Panc1 (cell line): ENCODE measurements around the gene HACL1. TPM values are rescaled to one million over a fixed set of nuclear protein-coding genes. Genes with fewer than 3 reads are reported as not detected.

Experiments
- ATAC-seq: fragments of 200-7000 bp; cut with Tn5 transposase; 2 replicates; pipeline ENCODE4 v1.9.1; 2020; ENCODE audit warnings: mild to moderate bottlenecking, moderate library complexity
- BruUV-seq: library from RNA; stranded (reverse); fragments of 400-500 nt; replicated peaks from 2 replicates; lab custom pipeline; 2021; lab: Mats Ljungman, UMichigan
- CTCF ChIA-PET: fragments of 300-600 bp; sonication (Branson Sonifier 250); formaldehyde crosslinking; loops from one replicate; lab custom pipeline; 2022; ENCODE audit warnings: antibody characterized with exemption; lab: Charles Lee
- POLR2A ChIA-PET: fragments of 300-600 bp; sonication (Branson Sonifier 250); formaldehyde crosslinking; loops from one replicate; lab custom pipeline; 2022; ENCODE audit warnings: antibody characterized with exemption; lab: Charles Lee
- DNase-seq: peaks from one replicate; pipeline ENCODE4 v3.0.0-alpha.2; 2010; ENCODE audit warnings: low read depth, low spot score
- H3K27ac ChIP-seq: 2 replicates; pipeline ENCODE4 v1.5.1; 2011; ENCODE audit warnings: mild to moderate bottlenecking, low read length, inconsistent platforms
- H3K27me3 ChIP-seq: fragments of 200-500 bp; sonication (Bioruptor generic); 2 replicates; pipeline ENCODE4 v1.6.0; 2014; ENCODE audit warnings: low read length, inconsistent platforms; ENCODE audit not compliant: control insufficient read depth, insufficient read depth
- H3K36me3 ChIP-seq: fragments of 200-500 bp; sonication (Bioruptor generic); 2 replicates; pipeline ENCODE4 v1.5.1; 2014; ENCODE audit warnings: inconsistent platforms, mild to moderate bottlenecking, low read length, moderate library complexity; ENCODE audit not compliant: control insufficient read depth, insufficient read depth
- H3K4me1 ChIP-seq: 2 replicates; pipeline ENCODE4 v1.5.1; 2011; ENCODE audit warnings: inconsistent platforms, mild to moderate bottlenecking, low read length, moderate library complexity; ENCODE audit not compliant: control insufficient read depth, insufficient read depth
- H3K4me3 ChIP-seq, 2 experiments: 2 replicates each; pipeline ENCODE4 v1.5.1; 2011 to 2012; ENCODE audit warnings: low read depth in 2 of 2, low read length in 2 of 2, mild to moderate bottlenecking in 2 of 2, inconsistent platforms in 1 of 2, moderate library complexity in 1 of 2
- H3K9me3 ChIP-seq: fragments of 200-500 bp; sonication (Bioruptor generic); 2 replicates; pipeline ENCODE4 v1.5.1; 2014; ENCODE audit warnings: low read depth, mild to moderate bottlenecking, inconsistent platforms, low read length, moderate library complexity; ENCODE audit not compliant: control insufficient read depth, insufficient read depth
- POLR2AphosphoS5 ChIP-seq: IDR thresholded peaks from 2 replicates; pipeline ENCODE4 v1.6.1; 2012; ENCODE audit warnings: mild to moderate bottlenecking, low read depth, low read length, moderate library complexity
- SIN3A ChIP-seq: IDR thresholded peaks from 2 replicates; pipeline ENCODE4 v1.6.1; 2012; ENCODE audit warnings: low read depth, mild to moderate bottlenecking, low read length, moderate library complexity, borderline replicate concordance; ENCODE audit not compliant: insufficient read depth
- TCF7L2 ChIP-seq: IDR thresholded peaks from 2 replicates; pipeline ENCODE4 v1.6.1; 2011; ENCODE audit warnings: mild to moderate bottlenecking, low read depth, low read length, inconsistent platforms
- in situ Hi-C: cut with HindIII; loops from 2 replicates; pipeline ENCODE4 v1.10.0; 2016; ENCODE audit warnings: low sequenced_read_pairs, low pct_unique_long_range_greater_than_20kb
- intact Hi-C: fragments of 100-400 bp; cut with micrococcal nuclease; formaldehyde crosslinking; loops from one replicate; pipeline ENCODE4 v1.10.0; 2022; ENCODE audit not compliant: unreplicated experiment
- total RNA-seq: library from RNA; stranded (reverse); gene quantifications from one replicate; pipeline ENCODE4 v1.2.1, GENCODE V29; 2021; ENCODE audit not compliant: unreplicated experiment
- TF ChIP-seq, protein P1 (sequence below), 2 experiments: IDR thresholded peaks; 2 replicates each; pipeline ENCODE4 v1.6.1; 2011 to 2012; ENCODE audit warnings: low read depth in 2 of 2, control low read depth in 1 of 2, low read length in 1 of 2, mild to moderate bottlenecking in 1 of 2, moderate library complexity in 1 of 2; ENCODE audit not compliant: insufficient read depth in 1 of 2
- TF ChIP-seq, protein P2 (sequence below): fragments of 450-650 bp; IDR thresholded peaks from 2 replicates; pipeline ENCODE4 v1.5.1; 2017; ENCODE audit warnings: mild to moderate bottlenecking

Gene HACL1
- total RNA-seq, 1 experiment from 2014 or later, result 26.8 TPM

DNA sequence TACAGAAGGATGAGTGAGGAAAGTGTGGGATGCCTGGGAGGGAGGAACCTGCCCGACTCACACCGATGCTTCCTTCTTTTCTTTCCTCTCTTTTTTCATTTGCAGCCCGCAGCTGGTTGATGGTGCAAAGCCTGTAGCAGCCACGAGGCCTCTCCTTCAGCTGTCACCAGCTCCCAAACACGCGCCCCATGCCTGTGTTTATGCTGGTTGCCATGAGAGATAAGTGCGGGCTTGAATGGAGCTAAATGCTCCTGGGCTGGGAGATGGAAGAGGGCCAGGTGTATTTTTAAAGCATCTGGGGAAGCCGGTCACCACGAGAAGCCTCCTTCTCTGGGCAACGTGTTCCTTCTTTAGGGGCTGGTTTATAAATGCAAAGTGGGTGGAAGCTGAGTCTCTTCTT lies 89.2 kb downstream of the HACL1 start:
- no peaks in the 10 kb centered on the region for H3K9me3 ChIP-seq
- intact Hi-C loops (no loop called here), in situ Hi-C loops (no loop called here)
- no peak for ATAC-seq
- no peaks in the 10 kb centered on the region for H3K4me1 ChIP-seq
- TF ChIP-seq TCF7L2, result no peak
- no peak for TF ChIP-seq SIN3A
- no peak for TF ChIP-seq POLR2AphosphoS5
- TF ChIP-seq, protein P1, sequence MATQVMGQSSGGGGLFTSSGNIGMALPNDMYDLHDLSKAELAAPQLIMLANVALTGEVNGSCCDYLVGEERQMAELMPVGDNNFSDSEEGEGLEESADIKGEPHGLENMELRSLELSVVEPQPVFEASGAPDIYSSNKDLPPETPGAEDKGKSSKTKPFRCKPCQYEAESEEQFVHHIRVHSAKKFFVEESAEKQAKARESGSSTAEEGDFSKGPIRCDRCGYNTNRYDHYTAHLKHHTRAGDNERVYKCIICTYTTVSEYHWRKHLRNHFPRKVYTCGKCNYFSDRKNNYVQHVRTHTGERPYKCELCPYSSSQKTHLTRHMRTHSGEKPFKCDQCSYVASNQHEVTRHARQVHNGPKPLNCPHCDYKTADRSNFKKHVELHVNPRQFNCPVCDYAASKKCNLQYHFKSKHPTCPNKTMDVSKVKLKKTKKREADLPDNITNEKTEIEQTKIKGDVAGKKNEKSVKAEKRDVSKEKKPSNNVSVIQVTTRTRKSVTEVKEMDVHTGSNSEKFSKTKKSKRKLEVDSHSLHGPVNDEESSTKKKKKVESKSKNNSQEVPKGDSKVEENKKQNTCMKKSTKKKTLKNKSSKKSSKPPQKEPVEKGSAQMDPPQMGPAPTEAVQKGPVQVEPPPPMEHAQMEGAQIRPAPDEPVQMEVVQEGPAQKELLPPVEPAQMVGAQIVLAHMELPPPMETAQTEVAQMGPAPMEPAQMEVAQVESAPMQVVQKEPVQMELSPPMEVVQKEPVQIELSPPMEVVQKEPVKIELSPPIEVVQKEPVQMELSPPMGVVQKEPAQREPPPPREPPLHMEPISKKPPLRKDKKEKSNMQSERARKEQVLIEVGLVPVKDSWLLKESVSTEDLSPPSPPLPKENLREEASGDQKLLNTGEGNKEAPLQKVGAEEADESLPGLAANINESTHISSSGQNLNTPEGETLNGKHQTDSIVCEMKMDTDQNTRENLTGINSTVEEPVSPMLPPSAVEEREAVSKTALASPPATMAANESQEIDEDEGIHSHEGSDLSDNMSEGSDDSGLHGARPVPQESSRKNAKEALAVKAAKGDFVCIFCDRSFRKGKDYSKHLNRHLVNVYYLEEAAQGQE (IDR thresholded peaks at IDR 0.05; ENCODE audit: insufficient read depth in 1 of 2, low read depth in 2 of 2, low read length in 1 of 2), result no peak
- TF ChIP-seq, protein P2, sequence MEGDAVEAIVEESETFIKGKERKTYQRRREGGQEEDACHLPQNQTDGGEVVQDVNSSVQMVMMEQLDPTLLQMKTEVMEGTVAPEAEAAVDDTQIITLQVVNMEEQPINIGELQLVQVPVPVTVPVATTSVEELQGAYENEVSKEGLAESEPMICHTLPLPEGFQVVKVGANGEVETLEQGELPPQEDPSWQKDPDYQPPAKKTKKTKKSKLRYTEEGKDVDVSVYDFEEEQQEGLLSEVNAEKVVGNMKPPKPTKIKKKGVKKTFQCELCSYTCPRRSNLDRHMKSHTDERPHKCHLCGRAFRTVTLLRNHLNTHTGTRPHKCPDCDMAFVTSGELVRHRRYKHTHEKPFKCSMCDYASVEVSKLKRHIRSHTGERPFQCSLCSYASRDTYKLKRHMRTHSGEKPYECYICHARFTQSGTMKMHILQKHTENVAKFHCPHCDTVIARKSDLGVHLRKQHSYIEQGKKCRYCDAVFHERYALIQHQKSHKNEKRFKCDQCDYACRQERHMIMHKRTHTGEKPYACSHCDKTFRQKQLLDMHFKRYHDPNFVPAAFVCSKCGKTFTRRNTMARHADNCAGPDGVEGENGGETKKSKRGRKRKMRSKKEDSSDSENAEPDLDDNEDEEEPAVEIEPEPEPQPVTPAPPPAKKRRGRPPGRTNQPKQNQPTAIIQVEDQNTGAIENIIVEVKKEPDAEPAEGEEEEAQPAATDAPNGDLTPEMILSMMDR, result no peak
- H3K27me3 ChIP-seq, result no peaks in the 10 kb centered on the region
- POLR2A ChIA-PET, result no interaction called here
- no peak for DNase-seq
- no peaks in the 10 kb centered on the region for H3K36me3 ChIP-seq
- H3K4me3 ChIP-seq, result no peak overlapping the region
- CTCF ChIA-PET, result no interaction called here
- BruUV-seq, result no TSS peak
- H3K27ac ChIP-seq, result no peak overlapping the region

DNA sequence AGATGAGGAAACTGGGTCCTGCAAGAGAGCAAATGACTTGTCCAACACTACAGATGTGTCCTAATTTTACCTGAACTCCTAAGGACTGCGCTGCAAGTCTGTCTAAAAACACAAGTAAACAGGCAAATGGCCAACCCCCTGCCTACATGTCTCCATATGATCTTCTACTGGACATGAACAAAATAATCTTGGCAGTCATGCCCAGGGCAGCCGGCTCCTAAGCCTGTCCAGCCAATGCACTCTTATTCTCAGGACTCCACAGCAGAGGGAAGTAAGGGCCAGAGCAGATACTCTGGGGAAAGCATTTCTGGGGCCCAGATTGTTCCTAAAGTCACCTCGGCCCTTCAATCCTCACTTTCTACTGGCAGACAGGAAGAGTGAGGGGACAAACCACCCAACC lies 90.2 kb downstream of the HACL1 start:
- intact Hi-C loops, result no loop called here
- ChIA-PET CTCF (no interaction called here), POLR2A (no interaction called here)
- H3K36me3 ChIP-seq, result no peaks in the 10 kb centered on the region
- DNase-seq (no peak), ATAC-seq (no peak)
- H3K27me3 ChIP-seq, result no peaks in the 10 kb centered on the region
- in situ Hi-C loops, result no loop called here
- BruUV-seq, result no TSS peak
- no peaks in the 10 kb centered on the region for H3K4me1 ChIP-seq
- no peaks in the 10 kb centered on the region for H3K9me3 ChIP-seq
- TF ChIP-seq, protein P2, result no peak
- TF ChIP-seq POLR2AphosphoS5 (no peak), SIN3A (no peak), TCF7L2 (no peak)
- TF ChIP-seq, protein P1 (IDR thresholded peaks at IDR 0.05; ENCODE audit: insufficient read depth in 1 of 2, low read depth in 2 of 2, low read length in 1 of 2), result no peak
- H3K4me3 ChIP-seq, result no peak overlapping the region
- H3K27ac ChIP-seq, result no peak overlapping the region

Other genes starting within 250 kb of the HACL1 start
- gene METTL6, start 174.0 kb downstream of the HACL1 start, total RNA-seq, result 16.5 TPM
- 16.1 TPM for gene EAF1, start 174.0 kb downstream of the HACL1 start, total RNA-seq
- gene COLQ, start 79.9 kb downstream of the HACL1 start, total RNA-seq, result 0.64 TPM
- gene BTD, start 176 bp upstream of the HACL1 start, total RNA-seq, result 22.7 TPM
- 89.3 TPM for gene ANKRD28, start 196.4 kb upstream of the HACL1 start, total RNA-seq